Esophagus squamous epithelium (tissue), 5 donors: ENCODE measurements around the gene OVOL1. TPM values are rescaled to one million over a fixed set of nuclear protein-coding genes. Genes with fewer than 3 reads are reported as not detected.
A peak's percentile ranks its signal among the peaks of the same experiment; 100 is the strongest.

ENCODE experiments used
- DNase-seq: peaks from one replicate; lab custom pipeline; 2025; lab: John Stamatoyannopoulos, UW
- H3K27ac ChIP-seq, 4 donors: fragments of 200-600 bp; sonication (generic); one replicate each; pipeline ENCODE4 v1.5.1; 2016 to 2019; ENCODE audit warnings: mild to moderate bottlenecking in 1 of 4
- H3K27me3 ChIP-seq, 4 donors: fragments of 200-600 bp; sonication (generic); 1 replicate in 3 of 4; 2 replicates in 1 of 4; pipeline versions ENCODE4 v1.5.1 to v1.6.0; 2017 to 2021; ENCODE audit warnings: antibody characterized with exemption in 1 of 4
- H3K36me3 ChIP-seq, 3 donors: fragments of 200-600 bp; sonication (generic); one replicate each; pipeline ENCODE4 v1.5.1; 2016 to 2019
- H3K4me1 ChIP-seq, 3 donors: fragments of 200-600 bp; sonication (generic); one replicate each; pipeline ENCODE4 v1.5.1; 2017 to 2019
- H3K4me3 ChIP-seq, 4 donors: fragments of 200-600 bp; sonication (generic); 1 replicate in 3 of 4; 2 replicates in 1 of 4; pipeline ENCODE4 v1.5.1; 2016 to 2019; ENCODE audit warnings: mild to moderate bottlenecking in 2 of 4, moderate library complexity in 1 of 4
- H3K9me3 ChIP-seq, 3 donors: fragments of 200-600 bp; sonication (generic); one replicate each; pipeline ENCODE4 v1.5.1; 2016 to 2019
- POLR2A ChIP-seq, 4 donors: fragments of 450-650 bp; IDR thresholded peaks; one replicate each; pipeline ENCODE4 v1.6.1; 2017; ENCODE audit warnings: antibody characterized with exemption in 4 of 4, mild to moderate bottlenecking in 4 of 4, moderate library complexity in 3 of 4
- WGBS, 2 donors: methylation state at CpG; one replicate each; pipeline ENCODE4 v1.1.5; 2018; 5-methylcytosine and 5-hydroxymethylcytosine counted together
- intact Hi-C: fragments of 100-400 bp; cut with DNase I; formaldehyde crosslinking; loops from one replicate; pipeline ENCODE4 v1.15.0; 2022
- total RNA-seq, 4 donors: library from RNA; depleted of rRNA; stranded (reverse); fragments of >200 nt; gene quantifications; one replicate each; pipeline ENCODE4 v1.1.0, GENCODE V29; 2016
- TF ChIP-seq, protein P1 (sequence below), 6 experiments: fragments of 450-650 bp in 4 of 6; fragments of 200-600 bp in 2 of 6; sonication (generic) in 2 of 6; IDR thresholded peaks; one replicate each; pipeline ENCODE4 v1.5.1; 2016 to 2019; ENCODE audit warnings: antibody characterized with exemption in 6 of 6, mild to moderate bottlenecking in 4 of 6, moderate library complexity in 4 of 6
- donor health status: DM: yes; HTN: yes; CAD: no.

The OVOL1 gene
- total RNA-seq, 4 donors from 2014 or later, result 26.5 to 90.9 (median 55.3) TPM

DNA sequence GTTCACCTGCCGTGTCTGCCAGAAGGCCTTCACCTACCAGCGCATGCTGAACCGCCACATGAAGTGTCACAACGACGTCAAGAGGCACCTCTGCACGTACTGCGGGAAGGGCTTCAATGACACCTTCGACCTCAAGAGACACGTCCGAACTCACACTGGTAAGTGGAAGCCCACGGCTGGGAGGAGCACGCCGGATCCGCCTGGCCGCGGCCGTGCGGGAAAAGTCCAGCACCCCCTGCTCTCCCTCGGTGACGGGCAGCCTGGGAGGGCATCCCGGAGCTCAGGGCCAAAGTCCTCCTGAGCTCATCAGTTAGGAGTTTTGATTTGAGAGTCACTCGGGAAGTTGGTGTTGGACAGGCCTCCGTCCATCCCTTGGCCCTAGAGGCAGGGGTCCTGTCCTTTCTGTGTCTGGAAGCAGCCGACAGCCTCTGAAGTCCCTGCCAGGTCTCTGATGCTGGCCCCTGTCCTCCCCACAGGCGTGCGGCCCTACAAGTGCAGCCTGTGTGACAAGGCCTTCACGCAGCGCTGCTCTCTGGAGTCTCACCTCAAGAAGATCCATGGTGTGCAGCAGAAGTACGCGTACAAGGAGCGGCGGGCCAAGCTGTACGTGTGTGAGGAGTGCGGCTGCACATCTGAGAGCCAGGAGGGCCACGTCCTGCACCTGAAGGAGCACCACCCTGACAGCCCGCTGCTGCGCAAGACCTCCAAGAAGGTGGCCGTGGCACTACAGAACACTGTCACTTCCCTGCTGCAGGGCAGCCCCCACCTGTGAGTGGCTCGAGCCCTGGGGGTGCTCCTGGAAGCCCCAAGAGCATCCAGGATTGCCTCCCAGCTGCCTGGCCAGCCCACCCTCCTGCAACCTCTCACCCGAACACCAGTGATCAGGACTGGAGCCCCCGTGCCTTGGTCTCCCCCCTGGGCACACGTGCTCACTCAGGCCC, 8.0 kb downstream of the OVOL1 start:
- TF ChIP-seq POLR2A (IDR thresholded peaks at IDR 0.05), result no peak
- TF ChIP-seq, protein P1, sequence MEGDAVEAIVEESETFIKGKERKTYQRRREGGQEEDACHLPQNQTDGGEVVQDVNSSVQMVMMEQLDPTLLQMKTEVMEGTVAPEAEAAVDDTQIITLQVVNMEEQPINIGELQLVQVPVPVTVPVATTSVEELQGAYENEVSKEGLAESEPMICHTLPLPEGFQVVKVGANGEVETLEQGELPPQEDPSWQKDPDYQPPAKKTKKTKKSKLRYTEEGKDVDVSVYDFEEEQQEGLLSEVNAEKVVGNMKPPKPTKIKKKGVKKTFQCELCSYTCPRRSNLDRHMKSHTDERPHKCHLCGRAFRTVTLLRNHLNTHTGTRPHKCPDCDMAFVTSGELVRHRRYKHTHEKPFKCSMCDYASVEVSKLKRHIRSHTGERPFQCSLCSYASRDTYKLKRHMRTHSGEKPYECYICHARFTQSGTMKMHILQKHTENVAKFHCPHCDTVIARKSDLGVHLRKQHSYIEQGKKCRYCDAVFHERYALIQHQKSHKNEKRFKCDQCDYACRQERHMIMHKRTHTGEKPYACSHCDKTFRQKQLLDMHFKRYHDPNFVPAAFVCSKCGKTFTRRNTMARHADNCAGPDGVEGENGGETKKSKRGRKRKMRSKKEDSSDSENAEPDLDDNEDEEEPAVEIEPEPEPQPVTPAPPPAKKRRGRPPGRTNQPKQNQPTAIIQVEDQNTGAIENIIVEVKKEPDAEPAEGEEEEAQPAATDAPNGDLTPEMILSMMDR (IDR thresholded peaks at IDR 0.05), result no peak
- 92 to 94% methylated on average over 5 to 12 of the region's 42 CpGs for WGBS, 2 donors
- peaks cover 0 to 43% (median 0%) of the 10 kb centered on the region in 4 donors for H3K27me3 ChIP-seq
- peaks cover 28 to 46% (median 34%) of the 10 kb centered on the region in 3 donors for H3K4me1 ChIP-seq
- DNase-seq, result no peak
- no peak overlapping the region for H3K4me3 ChIP-seq
- peaks cover 0 to 33% (median 23%) of the 10 kb centered on the region in 3 donors for H3K36me3 ChIP-seq
- intact Hi-C loops, result no loop called here
- no peak overlapping the region for H3K27ac ChIP-seq
- H3K9me3 ChIP-seq, result no peaks in the 10 kb centered on the region

DNA sequence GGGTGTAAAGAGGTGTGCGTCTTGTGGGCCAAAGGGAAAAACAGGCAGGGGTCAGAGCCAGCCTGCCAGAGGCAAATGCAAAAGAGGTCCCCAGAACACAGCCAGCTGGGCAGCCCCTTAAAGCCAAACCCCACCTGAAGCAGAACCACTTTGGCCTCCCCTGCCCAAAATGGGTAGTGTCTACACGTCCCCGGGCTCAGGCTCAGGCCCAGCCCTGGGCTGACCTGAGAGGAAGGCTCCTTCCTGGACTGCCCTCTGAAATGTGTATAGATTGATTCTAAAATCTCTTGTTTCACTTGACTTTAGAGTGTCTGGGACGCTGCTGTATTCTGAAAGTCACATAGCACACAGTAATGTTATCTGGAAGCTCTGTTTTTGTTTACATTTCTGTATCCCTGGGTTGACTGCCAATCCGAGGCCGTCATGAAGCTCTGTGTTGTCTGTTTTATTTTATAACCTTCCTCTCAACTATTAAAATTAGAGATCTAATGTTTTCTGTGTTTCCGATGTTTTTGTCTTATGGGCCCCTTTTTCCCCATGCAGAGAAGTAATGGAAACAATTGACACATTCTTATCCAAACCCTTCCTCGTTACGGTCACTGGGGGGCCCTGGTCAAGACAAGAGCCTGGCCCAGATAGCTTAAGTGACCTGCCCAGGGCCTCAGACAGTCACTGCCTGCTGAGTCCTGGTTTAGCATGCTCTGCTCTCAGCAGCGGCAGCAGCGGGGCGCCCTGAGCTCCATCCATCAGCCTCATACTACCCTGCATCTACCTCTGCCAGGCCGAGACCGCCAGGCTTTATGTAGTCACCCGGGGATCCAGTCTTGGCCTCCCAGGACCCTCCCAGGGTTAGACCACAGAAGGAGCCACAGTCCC, 10.1 kb downstream of the OVOL1 start:
- peaks cover 0 to 63% (median 0%) of the 10 kb centered on the region in 4 donors for H3K27me3 ChIP-seq
- TF ChIP-seq, protein P1 (IDR thresholded peaks at IDR 0.05), result no peak
- TF ChIP-seq POLR2A (IDR thresholded peaks at IDR 0.05), result no peak
- peaks cover 0 to 33% (median 23%) of the 10 kb centered on the region in 3 donors for H3K36me3 ChIP-seq
- no peaks in the 10 kb centered on the region for H3K9me3 ChIP-seq
- intact Hi-C loops, result no loop called here
- 74 to 78% methylated on average over 9 to 13 of the region's 15 CpGs for WGBS, 2 donors
- H3K4me3 ChIP-seq, result no peak overlapping the region
- DNase-seq, result no peak
- H3K27ac ChIP-seq, result no peak overlapping the region
- H3K4me1 ChIP-seq, result peaks cover 14 to 25% (median 18%) of the 10 kb centered on the region in 3 donors

DNA sequence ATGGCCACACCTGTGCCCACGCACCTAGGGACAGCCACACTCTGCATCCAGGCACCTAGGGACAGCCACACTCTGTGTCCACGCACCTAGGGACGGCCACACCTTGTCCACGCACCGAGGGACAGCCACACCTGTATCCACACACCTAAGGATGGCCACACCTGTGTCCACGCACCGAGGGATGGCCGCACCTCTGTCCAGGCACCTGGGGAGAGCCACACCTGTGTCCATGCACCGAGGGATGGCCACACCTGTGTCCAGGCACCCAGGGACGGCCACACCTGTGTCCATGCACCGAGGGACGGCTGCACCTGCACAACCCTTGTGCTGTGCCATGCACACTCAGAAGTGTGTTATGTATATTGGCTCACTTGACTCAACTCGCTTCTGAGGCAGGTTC, 10.8 kb downstream of the OVOL1 start:
- H3K27ac ChIP-seq, result no peak overlapping the region
- TF ChIP-seq, protein P1 (IDR thresholded peaks at IDR 0.05), result no peak
- TF ChIP-seq POLR2A (IDR thresholded peaks at IDR 0.05), result no peak
- intact Hi-C loops, result no loop called here
- peaks cover 0 to 33% (median 23%) of the 10 kb centered on the region in 3 donors for H3K36me3 ChIP-seq
- DNase-seq, result no peak
- WGBS, 2 donors, result 100% methylated on average over 1 of the region's 13 CpGs; no CpG with 5 or more reads in 1 of the 2 donors
- peaks cover 0 to 71% (median 0%) of the 10 kb centered on the region in 4 donors for H3K27me3 ChIP-seq
- no peaks in the 10 kb centered on the region for H3K9me3 ChIP-seq
- peaks cover 9 to 17% (median 11%) of the 10 kb centered on the region in 3 donors for H3K4me1 ChIP-seq
- H3K4me3 ChIP-seq, result no peak overlapping the region

DNA sequence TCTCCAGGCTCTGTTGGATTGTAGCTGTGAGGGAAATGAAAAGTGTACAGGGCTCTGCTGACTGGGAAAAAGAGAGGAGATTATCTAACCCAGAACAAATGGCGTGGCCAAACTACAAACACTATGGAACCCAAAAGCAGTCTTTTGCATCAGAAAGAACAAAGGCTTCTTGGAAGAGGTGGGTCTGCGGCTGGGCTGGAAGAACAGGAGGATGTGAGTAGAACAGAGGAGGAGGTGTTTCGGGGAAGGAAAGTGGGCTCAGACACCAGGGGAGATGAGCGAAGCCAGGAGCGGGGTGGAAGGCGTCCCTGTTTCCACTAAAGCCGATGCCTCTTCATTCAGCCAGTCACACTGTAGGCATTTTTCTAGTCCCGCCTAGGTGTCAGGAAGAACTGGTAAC, 12.0 kb downstream of the OVOL1 start:
- no peak for TF ChIP-seq POLR2A (IDR thresholded peaks at IDR 0.05)
- TF ChIP-seq, protein P1 (IDR thresholded peaks at IDR 0.05), result no peak
- Histone ChIP-seq H3K4me1 (peaks cover 1 to 13% (median 2%) of the 10 kb centered on the region in 3 donors), H3K4me3 (no peak overlapping the region), H3K36me3 (peaks cover 0 to 31% (median 23%) of the 10 kb centered on the region in 3 donors), H3K9me3 (no peaks in the 10 kb centered on the region), H3K27me3 (peaks cover 0 to 78% (median 0%) of the 10 kb centered on the region in 4 donors), H3K27ac (peak overlapping the region in 1 of 4 donors; percentile 2)
- intact Hi-C loops, result no loop called here
- no peak for DNase-seq
- 81 to 87% methylated on average over 7 to 8 of the region's 8 CpGs for WGBS, 2 donors
